Parathyroid adenoma (tissue), 2 donors: Measurements from ENCODE around the gene ASIP.
"Not testable (repeated sequence)": the region's sequence is repeated elsewhere in the genome, so short reads cannot be mapped to it uniquely, and the experiment has no call there.

Experiments used
- H2AFZ ChIP-seq: fragments of 300-600 bp; sonication (generic); one replicate; pipeline ENCODE4 v1.7.0; 2017; ENCODE audit warnings: antibody characterized with exemption, mild to moderate bottlenecking
- H3K27ac ChIP-seq: fragments of 300-600 bp; sonication (generic); one replicate; pipeline ENCODE4 v1.7.0; 2017
- H3K27me3 ChIP-seq: fragments of 300-600 bp; sonication (generic); one replicate; pipeline ENCODE4 v1.7.0; 2017; ENCODE audit warnings: low read length; ENCODE audit not compliant: control insufficient read depth, insufficient read depth
- H3K36me3 ChIP-seq: fragments of 300-600 bp; sonication (generic); one replicate; pipeline ENCODE4 v1.7.0; 2017; ENCODE audit warnings: low read length; ENCODE audit not compliant: control insufficient read depth, insufficient read depth
- H3K4me1 ChIP-seq: fragments of 300-600 bp; sonication (generic); one replicate; pipeline ENCODE4 v1.7.0; 2017; ENCODE audit warnings: control low read depth
- H3K4me2 ChIP-seq: fragments of 300-600 bp; sonication (generic); one replicate; pipeline ENCODE4 v1.7.0; 2017; ENCODE audit warnings: low read length
- H3K4me3 ChIP-seq: fragments of 300-600 bp; sonication (generic); one replicate; pipeline ENCODE4 v1.7.0; 2017; ENCODE audit warnings: low read depth, low read length
- H3K79me2 ChIP-seq: fragments of 300-600 bp; sonication (generic); one replicate; pipeline ENCODE4 v1.7.0; 2017; ENCODE audit warnings: control low read depth
- H3K9ac ChIP-seq: fragments of 300-600 bp; sonication (generic); one replicate; pipeline ENCODE4 v1.7.0; 2017; ENCODE audit warnings: mild to moderate bottlenecking
- H3K9me3 ChIP-seq: fragments of 300-600 bp; sonication (generic); one replicate; pipeline ENCODE4 v1.7.0; 2017; ENCODE audit warnings: low read length; ENCODE audit not compliant: control insufficient read depth
- TF ChIP-seq, protein P1 (sequence below): fragments of 300-600 bp; sonication (generic); IDR thresholded peaks from one replicate; pipeline ENCODE4 v1.7.0; 2017; ENCODE audit warnings: antibody characterized with exemption, mild to moderate bottlenecking
- donor health status: primary hyperparathyroidism.

The ASIP gene

DNA sequence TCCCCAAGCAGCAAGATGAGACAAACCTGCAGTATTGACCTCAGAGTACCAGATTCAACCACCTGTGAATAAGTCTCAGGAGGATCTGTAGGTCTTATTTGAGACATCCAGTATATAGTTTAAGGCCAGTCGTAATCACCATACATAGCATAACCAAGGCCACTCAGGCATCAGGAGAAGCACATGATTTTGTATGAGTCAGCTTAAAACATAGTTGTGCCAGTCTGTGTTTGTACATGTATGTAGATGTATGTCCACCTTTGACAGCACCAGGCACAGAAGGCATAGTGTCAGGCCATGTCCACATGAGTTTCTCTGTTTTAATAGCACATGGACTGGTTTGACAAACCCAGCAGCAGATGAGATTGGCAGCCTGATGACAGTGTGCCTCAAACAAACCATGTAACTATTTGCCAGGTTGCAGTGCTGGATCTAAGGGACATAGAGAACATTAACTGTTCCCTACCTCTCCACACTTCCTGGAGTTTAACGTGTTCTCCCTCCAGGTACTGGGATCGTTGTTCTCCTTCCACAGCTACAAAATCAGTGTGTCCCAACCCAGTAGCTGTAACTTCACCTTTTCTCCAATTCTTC lies 8.6 kb upstream of the ASIP start:
- Histone ChIP-seq H3K4me1 (no peaks in the 10 kb centered on the region), H3K4me3 (no peak overlapping the region), H3K36me3 (no peaks in the 10 kb centered on the region), H3K9ac (no peak overlapping the region), H3K4me2 (no peak overlapping the region), H3K9me3 (no peaks in the 10 kb centered on the region), H3K27me3 (no peaks in the 10 kb centered on the region), H3K79me2 (no peaks in the 10 kb centered on the region), H3K27ac (no peak overlapping the region), H2AFZ (no peak overlapping the region)
- TF ChIP-seq, protein P1, sequence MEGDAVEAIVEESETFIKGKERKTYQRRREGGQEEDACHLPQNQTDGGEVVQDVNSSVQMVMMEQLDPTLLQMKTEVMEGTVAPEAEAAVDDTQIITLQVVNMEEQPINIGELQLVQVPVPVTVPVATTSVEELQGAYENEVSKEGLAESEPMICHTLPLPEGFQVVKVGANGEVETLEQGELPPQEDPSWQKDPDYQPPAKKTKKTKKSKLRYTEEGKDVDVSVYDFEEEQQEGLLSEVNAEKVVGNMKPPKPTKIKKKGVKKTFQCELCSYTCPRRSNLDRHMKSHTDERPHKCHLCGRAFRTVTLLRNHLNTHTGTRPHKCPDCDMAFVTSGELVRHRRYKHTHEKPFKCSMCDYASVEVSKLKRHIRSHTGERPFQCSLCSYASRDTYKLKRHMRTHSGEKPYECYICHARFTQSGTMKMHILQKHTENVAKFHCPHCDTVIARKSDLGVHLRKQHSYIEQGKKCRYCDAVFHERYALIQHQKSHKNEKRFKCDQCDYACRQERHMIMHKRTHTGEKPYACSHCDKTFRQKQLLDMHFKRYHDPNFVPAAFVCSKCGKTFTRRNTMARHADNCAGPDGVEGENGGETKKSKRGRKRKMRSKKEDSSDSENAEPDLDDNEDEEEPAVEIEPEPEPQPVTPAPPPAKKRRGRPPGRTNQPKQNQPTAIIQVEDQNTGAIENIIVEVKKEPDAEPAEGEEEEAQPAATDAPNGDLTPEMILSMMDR: no peak

GRCh38 chr20:34233687-34234086 lies 7.5 kb upstream of the ASIP start:
- Histone ChIP-seq H3K27ac (no peak overlapping the region), H3K9me3 (no peaks in the 10 kb centered on the region), H3K36me3 (no peaks in the 10 kb centered on the region), H3K4me3 (no peak overlapping the region), H3K9ac (no peak overlapping the region), H3K4me2 (no peak overlapping the region), H3K4me1 (no peaks in the 10 kb centered on the region), H2AFZ (no peak overlapping the region), H3K79me2 (no peaks in the 10 kb centered on the region), H3K27me3 (no peaks in the 10 kb centered on the region)
- TF ChIP-seq, protein P1: no peak

GRCh38 chr20:34235875-34236274 lies 5.3 kb upstream of the ASIP start:
- Histone ChIP-seq H3K27ac (no peak overlapping the region), H3K9ac (no peak overlapping the region), H3K4me3 (no peak overlapping the region), H3K4me2 (no peak overlapping the region), H3K27me3 (no peaks in the 10 kb centered on the region), H3K9me3 (no peaks in the 10 kb centered on the region), H3K79me2 (no peaks in the 10 kb centered on the region), H3K4me1 (no peaks in the 10 kb centered on the region), H3K36me3 (no peaks in the 10 kb centered on the region), H2AFZ (no peak overlapping the region)
- TF ChIP-seq, protein P1: no peak

GRCh38 chr20:34237942-34238341 lies 3.3 kb upstream of the ASIP start:
- Histone ChIP-seq H3K4me3 (no peak overlapping the region), H2AFZ (no peak overlapping the region), H3K9ac (no peak overlapping the region), H3K36me3 (no peaks in the 10 kb centered on the region), H3K27ac (no peak overlapping the region), H3K79me2 (no peaks in the 10 kb centered on the region), H3K4me1 (no peaks in the 10 kb centered on the region), H3K4me2 (no peak overlapping the region), H3K9me3 (no peaks in the 10 kb centered on the region), H3K27me3 (no peaks in the 10 kb centered on the region)
- TF ChIP-seq, protein P1: no peak

DNA sequence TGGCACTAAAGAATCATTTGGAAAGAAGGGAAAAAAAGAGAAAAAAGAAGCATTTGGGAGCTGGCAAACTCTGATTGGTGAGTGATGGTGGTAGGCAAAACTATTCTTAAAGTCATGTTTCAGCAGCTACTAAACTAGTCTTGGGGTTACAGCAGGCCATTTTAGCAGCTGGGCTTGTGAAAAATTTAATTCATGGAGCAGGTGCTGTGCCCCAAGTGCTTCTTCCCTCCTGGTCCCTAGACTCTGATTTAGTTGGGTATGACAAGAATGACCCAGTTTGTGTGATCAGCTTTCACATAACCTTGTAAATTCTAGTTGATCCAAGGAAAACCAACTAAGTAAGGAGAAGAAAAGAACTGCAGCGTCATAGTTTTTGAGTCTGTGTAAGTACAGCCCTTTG lies 1.1 kb upstream of the ASIP start:
- Histone ChIP-seq H3K27ac (no peak overlapping the region), H3K9me3 (no peaks in the 10 kb centered on the region), H3K9ac (no peak overlapping the region), H3K36me3 (no peaks in the 10 kb centered on the region), H2AFZ (no peak overlapping the region), H3K27me3 (no peaks in the 10 kb centered on the region), H3K4me3 (no peak overlapping the region), H3K79me2 (no peaks in the 10 kb centered on the region), H3K4me2 (no peak overlapping the region), H3K4me1 (no peaks in the 10 kb centered on the region)
- TF ChIP-seq, protein P1: no peak

- H3K79me2 ChIP-seq, H3K27me3 ChIP-seq, H3K4me1 ChIP-seq, H3K9me3 ChIP-seq, H3K4me3 ChIP-seq, H3K4me2 ChIP-seq, H3K9ac ChIP-seq, H3K36me3 ChIP-seq, H2AFZ ChIP-seq, H3K27ac ChIP-seq: not testable (repeated sequence)
Measured at GRCh38 chr20:34242015-34242414, 792 bp downstream of the ASIP start.
